Activated CD4-positive, alpha-beta memory T cell treated with anti-CD3 and anti-CD28 coated beads, Interleukin-2, amount 10 ng/mL, durations not matched to agents 7 days and 5 days (primary cell): Measurements from ENCODE around the gene GMFB. TPM values are rescaled to one million over a fixed set of nuclear protein-coding genes. Genes with fewer than 3 reads are reported as not detected.
A peak's percentile ranks its signal among the peaks of the same experiment; 100 is the strongest.

Experiments used
- CTCF ChIA-PET: fragments of 350-600 bp; sonication (Branson Sonifier 250); formaldehyde crosslinking; loops from one replicate; lab custom pipeline; 2021; ENCODE audit warnings: antibody characterized with exemption, inconsistent platforms; lab: Charles Lee
- POLR2A ChIA-PET: fragments of 350-600 bp; sonication (Branson Sonifier 250); formaldehyde crosslinking; loops from one replicate; lab custom pipeline; 2021; ENCODE audit warnings: antibody characterized with exemption; lab: Charles Lee
- DNase-seq: peaks from one replicate; pipeline ENCODE4 v3.0.0-alpha.2; 2020
- H3K27ac Mint-ChIP-seq: one replicate; pipeline ENCODE4 v1.8.0; 2021; ENCODE audit warnings: mild to moderate bottlenecking, mixed read lengths
- H3K27me3 Mint-ChIP-seq: one replicate; pipeline ENCODE4 v1.8.0; 2021; ENCODE audit warnings: mixed read lengths
- H3K36me3 Mint-ChIP-seq: one replicate; pipeline ENCODE4 v1.8.0; 2021; ENCODE audit warnings: low read depth, mixed read lengths
- H3K4me1 Mint-ChIP-seq: one replicate; pipeline ENCODE4 v1.8.0; 2021; ENCODE audit warnings: mixed read lengths
- H3K4me3 Mint-ChIP-seq: one replicate; pipeline ENCODE4 v1.8.0; 2021; ENCODE audit warnings: mild to moderate bottlenecking, mixed read lengths
- H3K9me3 Mint-ChIP-seq: one replicate; pipeline ENCODE4 v1.8.0; 2021; ENCODE audit warnings: mixed read lengths
- total RNA-seq, 2 experiments: library from RNA; stranded (reverse); gene quantifications; one replicate each; pipeline ENCODE4 v1.2.3, GENCODE V29; 2021

The GMFB gene
- 10 to 100 TPM; 35.1 to 37.1 TPM for total RNA-seq

DNA sequence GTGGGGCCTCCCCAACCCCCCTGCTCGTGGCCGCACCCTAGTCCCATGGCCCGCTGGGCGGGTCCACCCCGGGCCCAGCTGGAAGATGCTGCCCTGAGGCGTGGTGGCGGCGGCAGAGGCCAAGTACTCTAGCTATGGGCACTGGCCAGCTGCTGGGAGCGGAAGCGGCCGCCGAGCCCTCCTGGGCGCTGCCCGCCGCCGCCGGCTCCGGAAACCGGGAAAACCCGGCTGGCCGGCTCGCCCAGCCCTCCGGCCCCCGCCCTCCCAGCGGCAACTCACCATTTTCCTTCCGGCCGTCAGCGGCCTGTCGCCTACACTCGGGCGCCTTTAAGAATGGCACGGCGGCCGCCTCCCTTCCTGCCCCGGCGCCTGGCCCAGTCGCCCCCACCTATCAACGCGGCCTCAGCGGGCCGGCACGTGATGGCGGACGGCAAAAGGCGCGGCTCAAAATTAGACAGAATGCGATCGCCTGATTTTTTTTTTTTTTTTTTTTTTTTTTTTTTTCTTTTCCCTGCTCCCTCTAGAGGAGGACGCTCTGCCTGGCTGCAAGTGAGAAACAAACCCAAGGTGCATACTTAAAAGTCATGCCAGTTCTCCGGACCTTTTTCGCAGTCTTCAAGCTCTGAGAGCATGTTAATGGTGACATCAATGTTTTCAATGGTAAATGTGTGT is at the start of gene GMFB:
TSS of gene GMFB (minus strand) at position 335 of the 672 bp plus-strand sequence. CDS start at position 282, 53 bp downstream.
- CTCF ChIA-PET, result interaction anchor here (0.5 to 5.5 kb wide), 10 partner anchors 9 to 601 kb away, joined by 3 to 35 read pairs (median 4); partner anchors contain the start of genes CDKN3, CGRRF1 and CNIH1
- peaks cover 28% of the 10 kb centered on the region for H3K36me3 Mint-ChIP-seq
- POLR2A ChIA-PET, result interaction anchor here (0.7 to 4.0 kb wide), 6 partner anchors 14 to 1337 kb away, joined by 3 to 34 read pairs (median 8); partner anchors contain the start of genes CDKN3 and CGRRF1
- peak within 1 kb of the TSS; percentile 85 for H3K4me3 Mint-ChIP-seq
- H3K4me1 Mint-ChIP-seq, result peaks cover 58% of the 10 kb centered on the region
- H3K27me3 Mint-ChIP-seq, result no peaks in the 10 kb centered on the region
- peak within 1 kb of the TSS; percentile 86 for H3K27ac Mint-ChIP-seq
- no peaks in the 10 kb centered on the region for H3K9me3 Mint-ChIP-seq
- DNase-seq, result peak; percentile 92

DNA sequence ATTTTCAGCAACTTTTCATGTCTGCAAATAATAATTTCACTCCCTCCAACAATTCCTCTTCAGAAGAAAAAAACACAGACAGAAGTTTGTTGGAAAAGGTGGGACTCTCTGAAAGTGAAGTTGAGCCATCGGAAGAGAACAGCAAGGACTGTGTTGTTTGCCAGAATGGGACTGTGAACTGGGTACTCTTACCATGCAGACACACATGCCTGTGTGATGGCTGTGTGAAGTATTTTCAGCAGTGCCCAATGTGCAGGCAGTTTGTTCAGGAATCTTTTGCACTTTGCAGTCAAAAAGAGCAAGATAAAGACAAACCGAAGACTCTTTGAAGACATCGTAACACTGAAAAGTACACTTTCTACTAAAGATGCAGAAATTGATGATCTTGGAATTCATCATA is 49.3 kb upstream of the GMFB start:
- peaks cover 4% of the 10 kb centered on the region for H3K36me3 Mint-ChIP-seq
- no peak overlapping the region for H3K27ac Mint-ChIP-seq
- H3K27me3 Mint-ChIP-seq, result no peaks in the 10 kb centered on the region
- POLR2A ChIA-PET, result no interaction called here
- no peaks in the 10 kb centered on the region for H3K4me1 Mint-ChIP-seq
- CTCF ChIA-PET, result no interaction called here
- H3K4me3 Mint-ChIP-seq, result no peak overlapping the region
- no peaks in the 10 kb centered on the region for H3K9me3 Mint-ChIP-seq
- DNase-seq, result no peak

DNA sequence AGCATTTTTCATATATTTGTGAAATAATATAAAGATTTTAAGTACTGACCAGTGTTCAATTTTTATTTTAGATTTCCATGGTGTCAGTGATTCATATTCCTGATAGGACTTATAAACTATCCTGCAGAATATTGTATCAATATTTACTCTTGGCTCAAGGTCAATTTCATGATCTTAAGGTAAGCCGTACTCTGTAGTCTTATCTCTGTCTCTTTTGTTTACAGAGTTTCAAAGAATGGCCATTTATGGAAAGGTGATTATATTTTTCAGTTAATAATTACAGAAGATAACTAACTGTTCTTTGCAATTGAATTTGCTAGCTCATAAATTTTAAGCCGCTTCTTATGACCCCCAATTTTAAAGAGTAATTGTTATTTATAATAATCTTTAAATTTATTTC is 48.9 kb upstream of the GMFB start:
- Mint-ChIP-seq H3K4me1 (peaks cover 3% of the 10 kb centered on the region), H3K9me3 (no peaks in the 10 kb centered on the region), H3K27ac (no peak overlapping the region), H3K36me3 (peaks cover 4% of the 10 kb centered on the region), H3K4me3 (no peak overlapping the region), H3K27me3 (no peaks in the 10 kb centered on the region)
- no peak for DNase-seq
- POLR2A ChIA-PET, result no interaction called here
- CTCF ChIA-PET, result no interaction called here

DNA sequence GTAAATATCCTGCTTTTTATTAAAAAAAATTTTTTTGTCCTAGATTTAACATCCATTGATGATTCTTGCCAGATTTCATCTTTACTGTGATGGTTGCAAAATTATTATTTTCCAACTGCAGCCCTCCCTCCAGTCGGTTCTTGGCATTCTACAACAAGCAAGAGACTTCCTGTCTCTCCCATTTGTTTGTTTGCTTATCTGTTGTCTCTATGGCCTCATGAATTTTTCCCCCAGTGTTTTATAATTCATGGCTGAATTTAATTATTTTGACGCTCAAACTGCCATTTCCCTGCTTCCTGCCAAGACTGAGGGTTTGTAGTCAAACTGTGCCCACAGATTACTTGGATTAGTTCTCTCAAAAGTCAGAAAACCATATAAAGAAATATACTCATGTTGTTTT is 46.9 kb upstream of the GMFB start:
- Mint-ChIP-seq H3K4me1 (peaks cover 10% of the 10 kb centered on the region), H3K36me3 (peaks cover 6% of the 10 kb centered on the region), H3K27me3 (no peaks in the 10 kb centered on the region), H3K27ac (no peak overlapping the region), H3K4me3 (no peak overlapping the region), H3K9me3 (no peaks in the 10 kb centered on the region)
- ChIA-PET POLR2A (no interaction called here), CTCF (no interaction called here)
- no peak for DNase-seq

DNA sequence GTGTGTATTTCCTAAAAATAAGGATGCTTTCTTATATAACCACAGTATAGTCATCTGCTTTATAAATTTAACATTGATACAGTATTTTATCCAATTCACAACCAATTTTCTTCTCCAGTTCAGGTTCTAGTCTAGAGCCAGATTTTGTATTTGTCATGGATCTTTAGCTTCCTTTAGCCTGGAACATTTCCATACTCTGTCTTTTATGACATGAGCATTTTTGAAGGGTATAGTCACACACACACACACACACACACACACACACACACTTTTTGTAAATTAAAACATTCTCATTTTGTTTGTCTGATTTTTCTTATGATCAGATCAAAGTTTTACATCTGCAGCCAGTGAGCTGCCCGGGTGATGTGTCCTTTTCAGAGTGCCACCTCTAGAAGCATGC is 46.3 kb upstream of the GMFB start:
- H3K27me3 Mint-ChIP-seq, result no peaks in the 10 kb centered on the region
- H3K4me3 Mint-ChIP-seq, result no peak overlapping the region
- no peaks in the 10 kb centered on the region for H3K9me3 Mint-ChIP-seq
- H3K27ac Mint-ChIP-seq, result no peak overlapping the region
- peaks cover 10% of the 10 kb centered on the region for H3K4me1 Mint-ChIP-seq
- ChIA-PET CTCF (no interaction called here), POLR2A (no interaction called here)
- peaks cover 4% of the 10 kb centered on the region for H3K36me3 Mint-ChIP-seq
- no peak for DNase-seq

DNA sequence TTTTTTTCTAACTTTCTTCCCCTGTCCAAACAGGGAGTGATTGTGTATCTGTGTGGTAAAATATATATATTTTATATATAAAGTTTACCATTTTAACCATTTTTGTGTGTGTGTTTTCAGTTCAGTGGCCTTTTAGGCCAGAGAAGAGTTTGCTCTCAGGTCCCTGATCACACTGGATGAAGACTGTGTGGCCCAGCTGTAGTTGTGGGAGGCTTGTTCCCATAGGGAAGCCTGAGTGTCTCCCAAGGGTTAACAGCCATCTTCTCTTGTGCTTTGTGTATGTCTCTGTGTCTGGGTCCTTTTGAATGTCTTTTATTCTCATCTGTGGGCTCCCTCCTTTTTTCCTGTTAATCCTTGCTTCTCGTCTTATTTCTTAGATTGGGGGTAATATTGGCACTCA is 44.3 kb upstream of the GMFB start:
- Mint-ChIP-seq H3K27ac (no peak overlapping the region), H3K9me3 (no peaks in the 10 kb centered on the region), H3K4me3 (no peak overlapping the region), H3K27me3 (no peaks in the 10 kb centered on the region), H3K4me1 (peaks cover 10% of the 10 kb centered on the region), H3K36me3 (peaks cover 2% of the 10 kb centered on the region)
- ChIA-PET CTCF (interaction anchor here (1.0 kb wide), 1 partner anchor 23 kb away, joined by 6 read pairs; the partner anchor contains the start of gene CGRRF1), POLR2A (interaction anchor here (0.6 kb wide), 1 partner anchor 17 kb away, joined by 3 read pairs; no protein-coding TSS in a partner anchor)
- no peak for DNase-seq

DNA sequence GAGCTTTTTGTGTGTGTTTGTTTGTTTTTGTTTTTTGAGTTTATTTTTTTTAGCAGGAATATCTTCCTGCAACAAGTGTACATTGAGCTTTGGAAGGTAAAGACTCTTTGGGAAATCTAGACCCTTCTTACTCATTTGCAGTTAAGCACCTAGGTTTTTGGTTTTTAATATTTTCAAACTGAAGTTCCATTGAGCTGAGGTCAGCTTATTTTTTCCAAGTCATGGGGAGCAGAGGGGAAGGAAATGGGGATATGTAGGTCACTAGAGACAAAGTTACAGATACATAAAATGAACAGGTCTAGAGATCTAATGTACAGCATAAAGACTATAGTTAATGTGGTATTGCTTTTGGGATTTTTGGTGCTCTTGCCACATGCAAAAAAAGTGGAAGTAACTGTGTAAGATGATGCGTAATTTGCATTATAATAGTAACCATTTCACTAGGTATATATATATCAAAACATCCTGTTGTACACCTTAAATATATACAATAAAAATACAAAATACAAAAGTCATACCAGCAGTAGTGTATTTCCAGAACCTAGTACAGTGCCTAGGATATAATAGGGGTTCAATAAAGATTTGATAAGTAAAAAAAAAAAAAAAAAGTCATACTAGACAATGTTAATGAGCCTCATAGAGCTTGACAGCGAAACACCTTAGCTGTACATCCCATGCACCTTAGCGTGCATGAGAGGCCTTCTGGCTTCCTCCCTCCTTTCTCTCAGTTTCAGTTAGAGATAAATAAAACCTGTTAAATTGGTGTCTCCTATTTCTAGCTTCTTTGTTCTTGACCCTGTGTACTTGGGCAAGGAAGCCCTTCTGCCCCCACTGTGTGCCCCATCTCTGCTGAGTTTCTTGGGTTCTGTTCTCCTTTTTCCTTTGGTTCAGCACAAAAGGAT is 43.6 kb upstream of the GMFB start:
- POLR2A ChIA-PET, result interaction anchor here (0.6 kb wide), 1 partner anchor 18 kb away, joined by 3 read pairs; no protein-coding TSS in a partner anchor
- CTCF ChIA-PET, result interaction anchor here (1.0 kb wide), 1 partner anchor 23 kb away, joined by 6 read pairs; the partner anchor contains the start of gene CGRRF1
- Mint-ChIP-seq H3K9me3 (no peaks in the 10 kb centered on the region), H3K4me3 (no peak overlapping the region), H3K27ac (no peak overlapping the region), H3K4me1 (peaks cover 10% of the 10 kb centered on the region), H3K27me3 (no peaks in the 10 kb centered on the region), H3K36me3 (peaks cover 2% of the 10 kb centered on the region)
- DNase-seq, result no peak

DNA sequence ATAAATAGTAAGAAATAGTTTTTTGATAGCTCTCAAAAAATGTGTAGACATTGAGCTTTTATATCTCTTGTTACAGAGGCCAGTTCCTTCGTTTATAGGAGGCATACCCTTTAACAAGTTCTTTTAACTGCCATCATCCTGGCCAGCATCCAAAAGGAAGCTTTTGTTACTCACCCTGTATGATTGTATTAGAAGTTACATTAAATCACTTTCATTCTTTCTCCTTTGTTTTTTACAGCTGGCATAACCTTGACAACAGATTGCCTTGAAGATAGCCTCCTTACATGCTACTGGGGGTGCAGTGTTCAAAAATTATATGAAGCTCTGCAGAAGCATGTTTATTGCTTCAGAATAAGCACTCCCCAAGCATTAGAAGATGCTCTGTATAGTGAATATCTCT is 41.0 kb upstream of the GMFB start:
- CTCF ChIA-PET, result interaction anchor here (0.8 kb wide), 1 partner anchor 34 kb away, joined by 4 read pairs; no protein-coding TSS in a partner anchor
- Mint-ChIP-seq H3K27ac (no peak overlapping the region), H3K9me3 (no peaks in the 10 kb centered on the region), H3K36me3 (peaks cover 2% of the 10 kb centered on the region), H3K27me3 (no peaks in the 10 kb centered on the region), H3K4me3 (no peak overlapping the region), H3K4me1 (peaks cover 10% of the 10 kb centered on the region)
- no peak for DNase-seq
- POLR2A ChIA-PET, result no interaction called here

DNA sequence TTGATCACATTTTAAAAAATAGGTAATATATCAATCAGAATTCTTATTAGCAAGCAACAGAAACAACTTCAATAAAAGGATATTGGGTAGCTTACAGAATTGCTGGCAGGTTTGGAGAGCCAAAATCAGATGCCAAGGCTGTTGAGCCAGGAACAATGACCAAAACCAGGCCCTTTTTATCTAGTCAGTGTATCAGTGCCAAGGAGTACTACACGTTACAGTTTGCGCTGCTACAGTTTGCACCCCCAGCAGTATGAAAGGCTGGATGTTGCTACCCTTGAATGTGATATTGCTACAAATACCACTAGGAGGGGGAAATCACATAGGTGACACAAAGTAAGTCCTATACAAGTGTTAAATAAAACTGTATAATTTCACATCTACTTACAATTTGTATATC is 40.2 kb upstream of the GMFB start:
- ChIA-PET POLR2A (no interaction called here), CTCF (interaction anchor here (0.8 to 1.1 kb wide), 2 partner anchors 35 to 245 kb away, joined by 3 to 4 read pairs; no protein-coding TSS in a partner anchor)
- Mint-ChIP-seq H3K9me3 (no peaks in the 10 kb centered on the region), H3K36me3 (peaks cover 7% of the 10 kb centered on the region), H3K4me1 (peaks cover 10% of the 10 kb centered on the region), H3K27me3 (no peaks in the 10 kb centered on the region), H3K4me3 (no peak overlapping the region), H3K27ac (no peak overlapping the region)
- no peak for DNase-seq

DNA sequence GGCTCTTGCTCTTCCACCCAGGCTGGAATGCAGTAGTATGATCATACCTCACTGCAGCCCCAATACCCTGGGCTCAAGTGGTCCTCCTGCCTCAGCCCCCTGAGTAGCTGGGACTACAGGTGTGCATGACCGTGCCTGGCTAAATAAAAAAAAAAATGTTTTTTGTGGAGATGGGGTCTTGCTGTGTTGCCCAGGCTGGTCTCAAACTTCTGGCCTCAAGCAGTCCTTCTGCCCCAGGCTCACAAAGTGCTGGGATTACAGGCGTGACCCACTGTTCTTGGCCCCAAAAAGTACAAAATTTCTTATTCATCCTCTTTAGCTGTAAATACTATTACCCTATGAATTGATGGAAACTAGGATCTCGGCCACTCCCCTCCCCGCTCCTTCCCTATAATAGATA is 35.6 kb upstream of the GMFB start:
- no peak overlapping the region for H3K4me3 Mint-ChIP-seq
- H3K4me1 Mint-ChIP-seq, result no peaks in the 10 kb centered on the region
- H3K9me3 Mint-ChIP-seq, result no peaks in the 10 kb centered on the region
- peaks cover 22% of the 10 kb centered on the region for H3K36me3 Mint-ChIP-seq
- CTCF ChIA-PET, result no interaction called here
- H3K27ac Mint-ChIP-seq, result no peak overlapping the region
- no peak for DNase-seq
- POLR2A ChIA-PET, result no interaction called here
- no peaks in the 10 kb centered on the region for H3K27me3 Mint-ChIP-seq

DNA sequence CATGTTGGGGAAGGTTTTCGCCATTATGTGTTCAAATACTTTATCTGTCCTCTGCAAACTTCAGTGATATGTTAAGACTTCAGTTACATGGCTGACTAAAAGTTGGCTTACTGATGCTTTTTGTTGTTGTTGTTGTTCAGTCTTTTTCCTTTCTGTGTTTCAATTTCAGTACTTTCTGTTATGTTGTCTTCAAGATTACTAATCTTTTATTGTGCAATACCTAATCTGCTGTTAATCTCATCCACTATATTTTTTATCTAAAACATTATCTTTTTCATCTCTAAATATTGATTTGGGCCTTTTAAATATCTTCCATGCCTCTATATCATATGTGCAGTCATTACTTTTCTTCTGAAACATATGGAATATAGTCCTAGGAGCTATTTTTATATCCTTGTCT is 27.9 kb upstream of the GMFB start:
- no peak overlapping the region for H3K27ac Mint-ChIP-seq
- ChIA-PET CTCF (interaction anchor here (1.0 kb wide), 1 partner anchor 174 kb away, joined by 3 read pairs; no protein-coding TSS in a partner anchor), POLR2A (no interaction called here)
- no peaks in the 10 kb centered on the region for H3K27me3 Mint-ChIP-seq
- peaks cover 11% of the 10 kb centered on the region for H3K9me3 Mint-ChIP-seq
- DNase-seq, result no peak
- H3K4me1 Mint-ChIP-seq, result peaks cover 12% of the 10 kb centered on the region
- no peak overlapping the region for H3K4me3 Mint-ChIP-seq
- peaks cover 38% of the 10 kb centered on the region for H3K36me3 Mint-ChIP-seq

DNA sequence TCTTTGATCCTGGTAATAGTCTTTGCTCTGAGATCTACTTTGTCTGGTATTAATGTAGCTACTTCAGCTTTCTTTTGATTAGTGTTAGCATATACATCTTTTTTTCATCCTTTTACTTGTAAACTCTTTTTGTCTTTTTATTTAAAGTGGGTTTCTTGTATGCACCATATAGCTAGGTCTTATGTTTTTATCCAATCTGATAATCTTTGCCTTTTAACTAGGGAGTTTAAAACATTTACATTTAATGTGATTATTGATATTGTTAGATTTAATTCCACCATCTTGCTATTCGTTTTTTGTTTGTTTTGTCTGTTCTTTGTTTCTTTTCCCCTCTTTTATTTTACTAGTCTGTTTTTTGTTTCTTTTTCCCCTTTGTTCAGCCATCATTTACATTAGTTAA is 26.9 kb upstream of the GMFB start:
- Mint-ChIP-seq H3K36me3 (peaks cover 38% of the 10 kb centered on the region), H3K4me3 (no peak overlapping the region), H3K4me1 (peaks cover 20% of the 10 kb centered on the region), H3K27me3 (no peaks in the 10 kb centered on the region), H3K27ac (no peak overlapping the region), H3K9me3 (peaks cover 11% of the 10 kb centered on the region)
- no peak for DNase-seq
- ChIA-PET CTCF (interaction anchor here (1.0 to 1.1 kb wide), 2 partner anchors 13 to 175 kb away, joined by 3 to 4 read pairs; no protein-coding TSS in a partner anchor), POLR2A (no interaction called here)

DNA sequence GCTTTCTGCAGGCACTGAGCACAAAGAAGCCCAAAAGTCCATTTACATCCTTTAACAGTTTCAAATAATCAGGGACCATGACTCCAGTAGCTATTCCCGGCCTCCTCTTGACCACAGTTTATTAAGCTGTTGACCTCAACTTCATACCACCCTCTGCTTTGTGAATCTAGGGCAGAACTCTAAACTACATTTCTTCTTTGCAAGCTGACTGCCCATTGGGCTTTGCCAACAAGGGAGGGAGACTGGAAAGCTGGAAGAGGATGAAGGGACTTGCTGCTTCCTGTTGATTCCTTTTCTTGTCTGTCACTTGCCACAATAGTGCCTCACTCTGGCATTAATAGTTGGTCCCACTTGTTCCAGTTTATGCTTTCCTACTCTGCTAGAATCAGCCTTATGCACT is 23.6 kb upstream of the GMFB start:
- Mint-ChIP-seq H3K4me1 (peaks cover 34% of the 10 kb centered on the region), H3K36me3 (peaks cover 28% of the 10 kb centered on the region), H3K9me3 (peaks cover 11% of the 10 kb centered on the region), H3K27me3 (no peaks in the 10 kb centered on the region), H3K4me3 (no peak overlapping the region), H3K27ac (no peak overlapping the region)
- POLR2A ChIA-PET, result no interaction called here
- no peak for DNase-seq
- CTCF ChIA-PET, result interaction anchor here (1.0 to 1.3 kb wide), 2 partner anchors 8 to 262 kb away, joined by 3 read pairs; no protein-coding TSS in a partner anchor
